ENCODE data around the gene PRR30.
A peak's percentile ranks its signal among the peaks of the same experiment; 100 is the strongest.
"Not testable (repeated sequence)": the region's sequence is repeated elsewhere in the genome, so short reads cannot be mapped to it uniquely, and the experiment has no call there.

PRR30 gene

GRCh38 chr2:27127883-27128667 is 11.1 kb downstream of the PRR30 start:
- DNase-seq = no peak

DNA sequence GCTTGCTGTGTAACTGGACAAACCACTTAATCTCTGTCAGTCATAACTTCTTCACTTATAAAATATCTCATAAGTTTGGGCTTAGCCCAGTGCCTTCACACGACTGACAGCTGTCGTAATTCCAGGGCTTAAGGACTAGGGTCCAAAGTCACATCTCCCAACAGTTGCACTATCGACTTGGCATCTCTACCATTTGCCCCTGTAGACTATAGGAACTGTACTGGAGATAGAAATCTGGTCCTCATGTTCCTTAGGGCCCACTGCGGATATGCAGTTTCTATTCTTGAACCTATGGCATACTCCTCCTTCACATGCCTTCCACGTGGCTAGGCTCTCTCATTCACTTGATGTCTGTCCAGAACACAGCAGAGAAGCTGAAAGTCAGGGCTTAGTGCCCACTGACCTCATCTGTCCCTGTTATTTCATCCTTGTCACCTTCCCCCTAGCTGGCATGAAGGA is 12.9 kb downstream of the PRR30 start:
- DNase-seq = no peak

DNA sequence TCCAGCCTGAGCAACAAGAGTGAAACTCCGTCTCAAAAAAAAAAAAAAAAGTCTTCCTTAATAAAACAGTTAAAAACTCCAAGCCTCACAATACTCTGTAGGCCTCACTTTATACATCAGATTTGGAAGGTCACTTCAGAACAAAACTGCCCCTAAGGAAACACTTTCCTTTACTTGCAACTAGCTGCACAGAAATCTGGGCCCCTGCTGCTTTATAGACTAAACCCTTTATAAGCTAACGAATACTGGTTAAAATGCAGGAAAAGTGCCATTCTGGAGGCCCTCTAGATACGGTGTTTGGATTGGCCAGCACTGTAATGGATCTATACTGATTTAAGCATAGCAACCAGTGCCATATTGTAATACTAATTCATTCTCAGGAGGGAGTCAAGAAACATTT is 14.1 kb downstream of the PRR30 start:
- DNase-seq = no peak

- peak; percentile 33 to 36 for DNase-seq
Observed at GRCh38 chr2:27123302-27124150, 15.7 kb downstream of the PRR30 start, which contains the start of gene ABHD1. Gene ABHD1 (plus strand): TSS chr2:27123815. CDS start chr2:27123949, 134 bp downstream.

- no peak for DNase-seq
Observed at GRCh38 chr2:27122791-27123190, 16.4 kb downstream of the PRR30 start.

- DNase-seq = no peak
Observed at GRCh38 chr2:27121906-27122305, 17.3 kb downstream of the PRR30 start.

- DNase-seq = not testable (repeated sequence)
Observed at GRCh38 chr2:27119330-27119670, 19.9 kb downstream of the PRR30 start.

GRCh38 chr2:27118525-27119329 is 20.5 kb downstream of the PRR30 start, which contains the start of gene CGREF1:
Gene CGREF1 (minus strand): TSS chr2:27119128. CDS start chr2:27104366, 14,762 bp downstream.
- DNase-seq = no peak

GRCh38 chr2:27117995-27118524 is 21.1 kb downstream of the PRR30 start:
- DNase-seq = no peak

DNA sequence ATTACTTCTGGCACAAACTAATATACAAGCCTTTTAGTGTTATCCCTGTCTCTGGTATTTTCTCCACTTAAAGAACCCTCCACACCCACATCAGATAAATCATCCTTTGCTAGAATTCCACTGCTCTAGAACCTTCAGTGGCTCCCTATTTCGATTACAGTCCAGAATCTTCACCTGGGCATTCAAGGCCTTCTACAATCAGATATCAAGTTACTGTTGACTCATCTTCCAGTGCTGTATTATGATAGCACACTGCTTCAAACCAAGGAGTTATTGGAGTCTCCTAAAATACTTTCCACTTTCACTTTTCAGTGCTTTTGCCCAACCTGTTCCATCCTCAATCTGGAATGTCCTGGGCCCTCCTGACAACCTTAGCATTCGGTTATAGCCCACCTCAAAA is 23.7 kb downstream of the PRR30 start:
- DNase-seq = no peak

- not testable (repeated sequence) for DNase-seq
Observed at GRCh38 chr2:27111392-27112078, 27.7 kb downstream of the PRR30 start.

GRCh38 chr2:27110603-27111352 is 28.4 kb downstream of the PRR30 start:
- not testable (repeated sequence) for DNase-seq

- DNase-seq = no peak
Observed at GRCh38 chr2:27109083-27109482, 30.1 kb downstream of the PRR30 start.

DNA sequence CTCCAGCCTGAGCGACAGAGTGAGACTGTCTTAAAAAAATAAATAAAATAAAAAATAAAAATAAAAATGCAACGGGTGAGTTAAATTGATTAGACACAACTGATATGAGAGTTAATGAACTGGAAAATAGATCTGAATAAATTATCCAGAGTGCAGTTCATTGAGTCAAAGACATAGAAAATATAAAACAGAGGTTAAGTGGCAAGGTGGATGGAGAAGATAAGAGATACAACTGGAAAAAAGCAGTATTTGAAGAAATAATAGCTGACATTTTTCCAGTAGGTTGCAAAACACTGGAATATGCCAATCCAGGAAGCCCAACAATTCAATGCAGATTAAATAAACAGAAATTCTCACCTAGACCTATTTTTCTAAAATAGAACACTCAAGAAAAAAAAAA is 31.0 kb downstream of the PRR30 start:
- DNase-seq = no peak

GRCh38 chr2:27105981-27106380 is 33.2 kb downstream of the PRR30 start:
- DNase-seq = no peak

GRCh38 chr2:27102329-27102728 is 36.9 kb downstream of the PRR30 start:
- DNase-seq = no peak

GRCh38 chr2:27100036-27100435 is 39.2 kb downstream of the PRR30 start:
- no peak for DNase-seq

- no peak for DNase-seq
Observed at GRCh38 chr2:27099334-27099955, 39.8 kb downstream of the PRR30 start.

DNA sequence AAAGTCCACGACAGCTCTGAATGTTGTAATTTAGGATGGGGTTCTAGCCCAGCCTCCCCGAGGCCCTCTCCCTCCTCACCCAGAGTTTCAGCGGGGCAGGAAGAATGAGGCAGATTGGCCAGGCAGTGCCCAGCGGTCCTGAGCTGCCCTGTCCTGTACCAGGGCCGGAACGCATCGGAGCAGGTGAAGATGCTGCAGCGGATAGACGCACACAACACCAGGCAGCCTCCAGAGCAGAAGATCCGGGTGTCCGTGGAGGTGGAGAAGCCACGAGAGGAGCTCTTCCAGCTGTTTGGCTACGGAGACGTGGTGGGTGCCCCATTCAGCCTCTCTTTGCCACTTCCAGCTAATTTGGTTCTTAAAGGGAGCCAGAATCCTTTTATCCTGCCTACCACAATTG is 41.9 kb downstream of the PRR30 start:
- no peak for DNase-seq

GRCh38 chr2:27096748-27097297 is 42.4 kb downstream of the PRR30 start:
- DNase-seq = no peak
